EH (cell line): Measurements from ENCODE around the gene DENND6A.
A peak's percentile ranks its signal among the peaks of the same experiment; 100 is the strongest.
"Not testable (repeated sequence)": the region's sequence is repeated elsewhere in the genome, so short reads cannot be mapped to it uniquely, and the experiment has no call there.

Experiments
- DNase-seq: peaks from one replicate; pipeline ENCODE4 v3.0.0-alpha.2; 2015; ENCODE audit warnings: low read depth

The DENND6A gene

DNA sequence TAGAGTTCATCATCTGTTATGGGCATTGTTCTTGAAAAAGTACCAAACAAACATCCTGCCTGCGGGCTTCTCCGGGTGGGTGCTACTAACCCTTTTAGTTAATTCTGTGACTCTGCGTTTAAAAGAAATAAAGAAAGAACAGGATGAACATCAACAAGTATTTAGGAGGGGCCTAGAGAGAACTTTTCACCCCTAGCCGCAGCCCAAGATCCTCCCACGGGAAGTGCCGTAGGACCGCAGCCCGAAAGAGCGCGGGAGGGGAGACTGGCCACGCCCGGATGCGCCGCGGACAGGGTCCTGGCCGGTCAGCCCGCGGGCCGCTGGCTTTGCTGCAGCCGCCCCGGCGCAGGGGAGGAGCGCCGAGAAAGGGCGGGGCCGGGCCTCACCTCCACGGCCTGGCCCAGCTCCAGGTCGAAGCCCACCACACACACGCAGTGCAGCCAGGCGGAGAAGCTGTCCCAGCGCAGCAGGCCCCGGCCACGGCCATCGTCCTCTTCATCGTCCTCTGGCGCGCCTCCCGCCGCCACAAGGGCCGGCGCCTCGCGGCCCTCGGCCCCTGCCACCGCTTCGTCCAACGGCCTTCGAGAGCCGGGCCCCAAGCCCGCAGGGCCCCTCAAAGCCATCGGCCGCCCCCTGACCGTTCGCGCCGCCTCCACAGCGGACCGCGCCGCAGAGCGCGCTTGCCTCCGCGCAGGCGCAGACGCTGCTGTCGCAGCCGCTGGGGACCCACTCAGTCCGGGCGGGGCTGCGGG, at the start of gene DENND6A:
TSS of gene DENND6A (minus strand) at position 682 of the 752 bp plus-strand sequence. CDS start at position 623, 59 bp downstream.
- DNase-seq, result peak; percentile 93

DNA sequence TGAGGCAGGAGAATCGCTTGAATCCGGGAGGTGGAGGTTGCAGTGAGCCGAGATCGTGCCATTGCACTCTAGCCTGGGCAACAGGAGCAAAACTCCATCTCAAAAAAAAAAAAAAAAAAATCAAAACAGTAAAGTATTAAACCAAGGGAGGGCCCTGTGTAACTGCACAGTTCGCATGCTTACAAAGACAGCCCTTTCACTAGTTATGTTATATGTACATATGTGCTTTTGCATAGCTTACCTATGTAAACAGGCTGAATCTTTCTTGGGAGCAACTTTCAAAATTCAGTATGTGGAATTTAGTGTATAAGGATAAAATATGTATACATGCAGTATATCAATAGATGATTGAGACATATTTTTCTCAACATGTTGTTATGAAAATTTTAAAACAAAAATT, 47.1 kb upstream of the DENND6A start:
- DNase-seq, result no peak

- no peak for DNase-seq
Measured at GRCh38 chr3:57738391-57738790, 45.5 kb upstream of the DENND6A start.

DNA sequence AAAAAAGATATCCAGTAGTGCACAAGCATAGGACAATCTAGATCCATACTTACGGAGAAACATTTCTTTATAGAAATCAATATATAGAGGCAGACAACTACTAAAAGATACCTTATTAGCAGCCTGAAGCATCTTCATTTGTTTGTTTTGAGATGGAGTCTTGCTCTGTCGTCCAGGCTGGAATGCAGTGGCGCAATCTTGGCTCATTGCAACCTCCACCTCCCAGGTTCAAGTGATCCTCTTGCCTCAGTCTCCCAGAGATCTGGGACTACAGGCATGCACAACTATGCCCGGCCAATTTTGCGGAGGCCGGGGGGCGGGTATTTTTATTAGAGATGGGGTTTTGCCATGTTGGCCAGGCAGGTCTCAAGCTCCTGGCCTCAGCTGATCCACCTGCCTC, 45.0 kb upstream of the DENND6A start:
- DNase-seq, result no peak

DNA sequence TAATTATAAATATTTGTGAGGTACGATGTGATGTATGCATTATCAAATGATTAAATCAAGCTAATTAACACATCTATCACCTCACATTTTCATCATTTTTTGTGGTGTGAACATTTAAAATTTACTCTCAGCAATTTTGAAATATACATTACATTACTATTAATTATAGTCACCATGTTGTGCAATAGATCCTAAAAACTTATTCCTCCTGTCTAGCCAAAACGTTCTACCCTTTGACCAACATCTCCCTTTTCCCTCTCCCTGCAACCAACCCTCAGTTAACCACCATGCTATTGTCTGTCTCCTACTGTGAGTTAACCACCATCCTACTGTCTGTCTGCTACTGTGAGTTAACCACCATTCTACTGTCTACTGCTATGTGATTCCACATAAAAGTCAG, 42.5 kb upstream of the DENND6A start:
- no peak for DNase-seq

- peak; percentile 25 for DNase-seq
Measured at GRCh38 chr3:57733790-57734189, 40.9 kb upstream of the DENND6A start.

GRCh38 chr3:57731311-57731710, 38.4 kb upstream of the DENND6A start:
- peak; percentile 60 for DNase-seq

DNA sequence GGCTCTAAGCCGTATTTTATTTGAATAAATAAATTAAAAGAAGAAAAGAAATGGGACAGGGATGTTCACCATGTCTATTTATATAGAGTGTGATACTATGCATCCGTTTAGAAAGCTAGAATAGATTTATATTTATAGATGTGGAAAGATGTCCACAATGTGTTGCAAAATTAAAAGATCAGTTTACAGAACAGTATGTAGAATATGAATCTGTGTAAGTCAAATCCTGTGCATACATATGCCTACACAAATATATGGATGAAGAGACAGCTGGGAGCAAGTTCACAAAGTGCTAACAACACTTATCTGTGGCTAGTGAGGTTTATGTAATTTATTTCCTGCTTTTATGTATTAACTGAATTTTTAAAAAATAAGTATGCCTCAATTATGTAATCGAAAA, 37.8 kb upstream of the DENND6A start:
- DNase-seq, result no peak

DNA sequence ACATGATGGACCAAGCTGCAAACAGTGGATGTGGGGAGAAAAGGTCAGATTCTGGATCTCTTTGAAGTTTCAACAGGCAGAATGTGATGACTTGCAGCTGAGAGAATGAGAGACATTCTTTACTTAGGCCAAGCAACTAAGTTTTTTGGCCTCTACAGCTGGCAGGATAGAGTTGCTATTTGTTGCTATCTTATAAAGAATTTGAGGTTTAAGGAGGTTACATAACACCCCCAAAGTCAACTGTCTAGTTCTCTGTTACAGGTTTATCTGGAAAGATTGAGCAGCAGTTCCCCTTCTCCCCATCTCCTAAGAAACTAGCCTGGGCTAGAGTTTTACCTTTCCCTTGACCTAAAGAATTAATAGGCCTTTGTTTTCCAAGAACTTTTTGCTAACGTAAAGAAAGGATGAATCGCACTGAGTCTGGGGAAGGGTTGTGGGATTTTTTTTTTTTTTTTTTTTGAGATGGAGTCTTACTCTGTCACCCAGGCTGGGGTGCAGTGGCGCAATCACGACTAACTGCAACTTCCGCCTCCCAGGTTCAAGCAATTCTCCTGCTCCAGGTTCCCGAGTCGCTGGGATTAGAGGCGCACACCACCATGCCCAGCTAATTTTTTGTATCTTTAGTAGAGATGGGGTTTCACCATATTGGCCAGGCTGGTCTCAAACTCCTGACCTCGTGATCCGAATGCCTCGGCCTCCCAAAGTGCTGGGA, 36.6 kb upstream of the DENND6A start:
- peak; percentile 31 for DNase-seq

DNA sequence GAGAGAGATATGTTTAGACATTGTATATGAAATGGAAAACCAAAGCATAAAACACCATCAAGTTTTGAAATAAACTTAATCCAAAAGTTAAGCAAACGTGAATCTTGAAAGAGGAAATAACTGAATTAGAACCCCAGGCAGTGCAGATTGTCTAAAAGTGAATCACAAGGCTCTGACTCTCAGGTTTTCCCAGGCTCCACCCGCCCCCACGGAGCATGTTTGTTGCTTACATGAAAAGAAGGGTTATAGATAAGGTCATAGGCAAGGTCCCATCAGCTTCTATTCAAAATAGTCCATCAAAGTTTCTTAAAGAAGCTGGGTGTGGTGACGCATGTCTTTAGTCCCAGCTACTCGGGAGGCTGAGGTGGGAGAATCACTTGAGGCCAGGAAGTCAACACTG, 34.2 kb upstream of the DENND6A start:
- DNase-seq, result peak; percentile 21

- DNase-seq, result no peak
Measured at GRCh38 chr3:57726397-57726796, 33.5 kb upstream of the DENND6A start.

- DNase-seq, result no peak
Measured at GRCh38 chr3:57718118-57718517, 25.2 kb upstream of the DENND6A start.

- DNase-seq, result no peak
Measured at GRCh38 chr3:57717205-57717868, 24.5 kb upstream of the DENND6A start.

- DNase-seq, result no peak
Measured at GRCh38 chr3:57715686-57716085, 22.8 kb upstream of the DENND6A start.

GRCh38 chr3:57709559-57709958, 16.7 kb upstream of the DENND6A start:
- peak; percentile 11 for DNase-seq

DNA sequence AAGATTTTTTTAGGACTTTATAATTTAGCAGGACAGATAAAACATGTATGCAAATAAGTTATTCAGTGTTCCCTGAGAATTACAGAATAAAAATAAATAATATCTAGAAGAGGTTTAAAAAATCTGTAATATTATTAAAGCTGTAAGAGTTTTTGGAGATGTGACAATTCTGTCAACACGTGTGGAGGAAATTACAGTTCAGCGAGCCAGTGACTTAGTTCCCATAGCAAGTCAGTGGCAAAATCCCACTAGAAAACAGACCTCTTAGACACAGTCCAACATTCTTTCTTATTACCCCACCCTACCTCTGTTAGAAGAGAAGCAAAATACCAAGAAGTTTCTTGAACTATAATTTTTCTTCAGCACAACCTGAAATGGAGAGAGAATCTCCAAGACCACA, 16.2 kb upstream of the DENND6A start:
- no peak for DNase-seq

- DNase-seq, result peak; percentile 72
Measured at GRCh38 chr3:57706462-57706861, 13.6 kb upstream of the DENND6A start.

DNA sequence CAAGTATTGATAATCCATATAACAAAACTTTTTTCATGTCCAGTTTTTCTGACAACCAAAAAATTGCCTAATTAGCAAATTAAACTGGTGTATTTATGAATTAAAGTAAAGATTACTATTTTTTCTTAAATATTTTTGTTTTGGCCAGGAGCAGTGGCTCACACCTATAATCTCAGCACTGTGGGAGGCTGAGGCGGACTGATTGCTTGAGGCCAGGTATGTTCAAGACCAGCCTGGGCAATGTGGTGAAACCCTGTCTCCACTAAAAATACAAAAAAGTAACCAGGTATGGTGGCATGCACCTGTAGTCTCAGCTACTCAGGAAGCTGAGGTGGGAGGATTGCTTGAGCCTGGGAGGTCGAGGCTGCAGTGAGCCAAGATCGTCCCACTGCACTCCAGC, 12.5 kb upstream of the DENND6A start:
- not testable (repeated sequence) for DNase-seq

DNA sequence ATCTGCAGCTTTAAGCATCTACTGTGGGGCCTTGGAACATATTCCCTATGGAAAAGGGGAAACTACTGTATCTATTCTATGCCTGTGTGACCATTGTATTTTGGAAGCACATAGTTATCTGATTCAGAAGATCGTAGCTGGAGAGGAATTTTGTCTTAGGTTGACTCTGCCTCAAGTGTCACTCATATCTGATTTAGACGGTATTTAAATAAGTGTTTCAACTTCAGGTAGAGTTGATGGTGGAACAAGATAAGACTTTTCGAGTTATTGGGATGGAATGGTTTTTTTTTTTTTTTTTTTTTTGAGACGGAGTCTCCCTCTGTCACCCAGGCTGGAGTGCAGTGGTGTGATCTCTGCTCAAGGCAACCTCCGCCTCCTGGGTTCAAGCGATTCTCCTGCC, 8.9 kb upstream of the DENND6A start:
- no peak for DNase-seq

GRCh38 chr3:57700737-57701136, 7.9 kb upstream of the DENND6A start:
- DNase-seq, result no peak

DNA sequence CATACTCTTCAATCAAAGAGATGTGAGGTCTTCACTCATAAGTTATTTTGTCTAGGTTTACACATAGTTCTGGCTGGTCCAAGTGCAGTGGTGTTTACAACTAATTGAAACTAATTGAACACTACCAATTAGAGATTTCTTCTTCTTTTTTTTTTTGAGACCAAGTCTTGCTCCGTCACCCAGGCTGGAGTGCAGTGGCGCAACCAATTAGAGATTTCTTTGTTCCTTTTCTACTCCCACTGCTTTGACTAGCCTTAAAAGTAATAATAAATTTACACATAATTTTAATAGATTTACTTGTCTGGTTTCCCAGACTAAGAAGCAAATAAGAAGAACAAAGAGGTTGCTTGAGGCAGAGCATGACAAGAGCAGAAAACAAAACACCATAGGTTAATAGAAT, 6.7 kb upstream of the DENND6A start:
- no peak for DNase-seq

DNA sequence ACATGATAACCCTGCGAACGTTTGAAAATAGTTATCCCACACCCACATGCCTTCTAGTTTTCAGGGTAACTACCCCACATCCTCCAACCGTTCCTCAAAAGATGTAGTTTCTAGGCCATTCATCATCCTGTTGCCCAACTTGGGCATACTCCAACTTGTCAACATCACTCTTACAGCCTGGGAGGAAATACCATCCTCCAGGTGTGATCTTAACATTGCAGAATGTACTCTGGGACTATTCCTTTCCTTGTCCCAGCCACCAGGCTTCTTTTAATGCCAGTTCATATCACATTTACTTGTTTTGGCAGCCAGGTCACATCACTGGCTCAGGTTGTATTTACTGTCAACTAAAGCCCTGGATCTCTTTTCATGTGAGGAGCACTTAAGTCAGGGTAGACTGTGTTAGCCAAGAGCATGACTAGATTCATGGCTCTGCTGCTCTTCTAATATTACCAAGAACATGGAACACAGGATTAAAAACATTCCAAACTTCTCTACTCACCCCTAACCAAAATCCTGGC, 4.0 kb upstream of the DENND6A start:
- DNase-seq, result peak; percentile 9

DNA sequence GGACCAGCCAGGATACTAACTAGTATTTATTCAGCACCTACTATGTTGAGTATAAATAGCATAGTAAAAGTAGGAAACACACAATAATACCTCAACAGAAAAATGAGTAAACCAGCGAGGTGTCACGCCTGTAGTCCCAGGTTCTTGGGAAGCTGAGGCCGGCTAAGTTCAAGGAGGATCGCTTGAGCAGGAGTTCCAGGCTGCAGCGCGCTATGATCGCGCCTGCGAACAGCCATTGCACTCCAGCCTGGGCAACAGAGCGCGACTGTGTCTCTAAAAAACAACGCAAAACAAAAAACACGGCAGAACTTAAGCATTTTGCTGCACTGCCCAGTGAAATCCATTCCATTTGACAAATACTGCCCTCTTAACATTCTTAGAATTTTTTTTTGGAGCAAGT, 1.3 kb upstream of the DENND6A start:
- no peak for DNase-seq
